ENCODE results near the gene HMGCLL1. TPM values are rescaled to one million over a fixed set of nuclear protein-coding genes. Genes with fewer than 3 reads are reported as not detected.

HMGCLL1 gene
- total and polyA plus RNA-seq, 3 donors from 2014 or later: 2.2 to 9.2 (median 7.2) TPM

- Histone ChIP-seq H3K36me3 (ENCODE audit: low read depth, missing control alignments) (no peaks in the 10 kb centered on the region), H3K9me3 (no peaks in the 10 kb centered on the region), H3K4me3 (no peak overlapping the region), H3K4me1 (no peaks in the 10 kb centered on the region), H3K27me3 (no peaks in the 10 kb centered on the region), H3K27ac (no peak overlapping the region)
- WGBS, 2 donors: 92 to 96% methylated on average over 3 of the region's 3 CpGs
- no peak for DNase-seq
- intact Hi-C loops (cut with DNase I; ENCODE audit: low total_unique reads): no loop called here
- TF ChIP-seq POLR2A (IDR thresholded peaks at IDR 0.05) (no peak), CTCF (IDR thresholded peaks at IDR 0.05) (no peak)
Measured at GRCh38 chr6:55495277-55495676, 83.7 kb downstream of the HMGCLL1 start.

GRCh38 chr6:55494411-55494810 is 84.6 kb downstream of the HMGCLL1 start:
- Histone ChIP-seq H3K9me3 (no peaks in the 10 kb centered on the region), H3K4me1 (no peaks in the 10 kb centered on the region), H3K36me3 (ENCODE audit: low read depth, missing control alignments) (no peaks in the 10 kb centered on the region), H3K4me3 (no peak overlapping the region), H3K27me3 (no peaks in the 10 kb centered on the region), H3K27ac (no peak overlapping the region)
- intact Hi-C loops (cut with DNase I; ENCODE audit: low total_unique reads): no loop called here
- no peak for DNase-seq
- TF ChIP-seq POLR2A (IDR thresholded peaks at IDR 0.05) (no peak), CTCF (IDR thresholded peaks at IDR 0.05) (no peak)
- 37 to 40% methylated on average over 2 of the region's 2 CpGs for WGBS, 2 donors

- no peak for TF ChIP-seq POLR2A (IDR thresholded peaks at IDR 0.05)
- intact Hi-C loops (cut with DNase I; ENCODE audit: low total_unique reads): no loop called here
Measured at GRCh38 chr6:55492259-55492658, 86.7 kb downstream of the HMGCLL1 start.

GRCh38 chr6:55490871-55491270 is 88.1 kb downstream of the HMGCLL1 start:
- TF ChIP-seq POLR2A (IDR thresholded peaks at IDR 0.05) (no peak), CTCF (IDR thresholded peaks at IDR 0.05) (no peak)
- no peak overlapping the region for H3K4me3 ChIP-seq

More at GRCh38 chr6:55492259-55492658, 86.7 kb downstream of the HMGCLL1 start:
- H3K27ac ChIP-seq: no peak overlapping the region
- no peak overlapping the region for H3K4me3 ChIP-seq
- H3K4me1 ChIP-seq: no peaks in the 10 kb centered on the region
- no peaks in the 10 kb centered on the region for H3K9me3 ChIP-seq
- H3K36me3 ChIP-seq (ENCODE audit: low read depth, missing control alignments): no peaks in the 10 kb centered on the region
- H3K27me3 ChIP-seq: no peaks in the 10 kb centered on the region
- DNase-seq: no peak
- WGBS, 2 donors: 91 to 94% methylated on average over 4 of the region's 4 CpGs

GRCh38 chr6:55474382-55474781 is 104.6 kb downstream of the HMGCLL1 start:
- no peaks in the 10 kb centered on the region for H3K36me3 ChIP-seq (ENCODE audit: low read depth, missing control alignments)
- no peak for TF ChIP-seq POLR2A (IDR thresholded peaks at IDR 0.05)
- TF ChIP-seq CTCF (IDR thresholded peaks at IDR 0.05): no peak
- WGBS, 2 donors: 90 to 92% methylated on average over 3 of the region's 3 CpGs
- no peak overlapping the region for H3K4me3 ChIP-seq
- DNase-seq: no peak
- no peaks in the 10 kb centered on the region for H3K4me1 ChIP-seq
- no peaks in the 10 kb centered on the region for H3K27me3 ChIP-seq
- intact Hi-C loops (cut with DNase I; ENCODE audit: low total_unique reads): no loop called here
- no peaks in the 10 kb centered on the region for H3K9me3 ChIP-seq
- no peak overlapping the region for H3K27ac ChIP-seq

More at GRCh38 chr6:55490871-55491270, 88.1 kb downstream of the HMGCLL1 start:
- Histone ChIP-seq H3K36me3 (ENCODE audit: low read depth, missing control alignments) (no peaks in the 10 kb centered on the region), H3K27me3 (no peaks in the 10 kb centered on the region), H3K9me3 (no peaks in the 10 kb centered on the region), H3K4me1 (no peaks in the 10 kb centered on the region), H3K27ac (no peak overlapping the region)
- intact Hi-C loops (cut with DNase I; ENCODE audit: low total_unique reads): no loop called here
- no peak for DNase-seq
